HepG2 (cell line): Measurements from ENCODE around the gene DSCAM. TPM values are rescaled to one million over a fixed set of nuclear protein-coding genes. Genes with fewer than 3 reads are reported as not detected.

ENCODE experiments used
- ATAC-seq: fragments of 200-7000 bp; cut with Tn5 transposase; 3 replicates; pipeline ENCODE4 v1.9.1; 2020; ENCODE audit warnings: mild to moderate bottlenecking, moderate library complexity
- BruUV-seq: library from RNA; stranded (reverse); fragments of 400-500 nt; replicated peaks from 2 replicates; lab custom pipeline; 2021; lab: Mats Ljungman, UMichigan
- CTCF ChIA-PET: fragments of 300-600 bp; formaldehyde crosslinking; extraction: SDS; loops from one replicate; lab custom pipeline; 2021; ENCODE audit warnings: low total read pairs, inconsistent platforms, low intra/inter-chr PET ratio; lab: Yijun Ruan, JAX
- POLR2A ChIA-PET: fragments of 350-600 bp; sonication (Branson Sonifier 250); formaldehyde crosslinking; loops from one replicate; lab custom pipeline; 2020; ENCODE audit warnings: antibody characterized with exemption, inconsistent platforms; lab: Yijun Ruan, JAX
- DNase-seq: peaks from one replicate; pipeline ENCODE4 v3.0.0-alpha.2; 2015; ENCODE audit warnings: low spot score
- FAIRE-seq: peaks from 3 replicates; lab custom pipeline; 2011; peaks lifted over from hg19 to GRCh38; lab: Jason Lieb, UNC
- H2AFZ ChIP-seq: one replicate; pipeline ENCODE4 v1.6.1; 2011; ENCODE audit warnings: low read length, inconsistent platforms
- H3K27ac ChIP-seq: fragments of 300-600 bp; 3 replicates; pipeline ENCODE4 v1.8.0; 2011; ENCODE audit warnings: mixed run types, mild to moderate bottlenecking, mixed read lengths, low read length, inconsistent platforms; ENCODE audit not compliant: insufficient read depth; ENCODE audit errors: extremely low read length
- H3K27me3 ChIP-seq, 2 experiments: fragments of 200-600 bp in 1 of 2; 2 replicates in 1 of 2; 3 replicates in 1 of 2; pipeline versions ENCODE4 v1.6.0 to v1.8.0; 2011; ENCODE audit warnings: low read length in 2 of 2, mild to moderate bottlenecking in 2 of 2, moderate library complexity in 2 of 2, inconsistent platforms in 1 of 2; ENCODE audit not compliant: insufficient read depth in 2 of 2, control insufficient read depth in 1 of 2
- H3K36me3 ChIP-seq, 2 experiments: fragments of 200-600 bp in 1 of 2; replicated peaks in 1 of 2; 2 replicates in 1 of 2; 3 replicates in 1 of 2; pipeline versions ENCODE4 v1.5.1 to v1.8.0; 2011; ENCODE audit warnings: low read length in 2 of 2, inconsistent platforms in 1 of 2; ENCODE audit not compliant: insufficient read depth in 2 of 2, control insufficient read depth in 1 of 2
- H3K4me1 ChIP-seq: 2 replicates; pipeline ENCODE4 v1.5.1; 2012; ENCODE audit warnings: low read length, inconsistent platforms; ENCODE audit not compliant: insufficient read depth
- H3K4me2 ChIP-seq: 2 replicates; pipeline ENCODE4 v1.6.0; 2011; ENCODE audit warnings: low read depth, low read length, inconsistent platforms
- H3K4me3 ChIP-seq, 3 experiments: fragments of 200-600 bp in 1 of 3; sonication (generic), shearing (Covaris generic) in 1 of 3; replicated peaks in 1 of 3; 2 replicates each; pipeline ENCODE4 v1.5.1; 2011 to 2016; ENCODE audit warnings: low read length in 3 of 3, inconsistent platforms in 2 of 3, low read depth in 2 of 3, mild to moderate bottlenecking in 2 of 3, control low read depth in 1 of 3, mixed read lengths in 1 of 3; ENCODE audit not compliant: insufficient read depth in 1 of 3
- H3K79me2 ChIP-seq: one replicate; pipeline ENCODE4 v1.6.1; 2011; ENCODE audit warnings: low read length, inconsistent platforms; ENCODE audit not compliant: insufficient read depth
- H3K9ac ChIP-seq: 2 replicates; pipeline ENCODE4 v1.6.0; 2011; ENCODE audit warnings: mild to moderate bottlenecking, low read depth, low read length, inconsistent platforms; ENCODE audit not compliant: insufficient read depth
- H3K9me3 ChIP-seq: 2 replicates; pipeline ENCODE4 v1.5.1; 2012; ENCODE audit warnings: mild to moderate bottlenecking, low read length
- H4K20me1 ChIP-seq: 2 replicates; pipeline ENCODE4 v1.6.0; 2011; ENCODE audit warnings: inconsistent platforms, mild to moderate bottlenecking, low read length, moderate library complexity; ENCODE audit not compliant: insufficient read depth
- EZH2 ChIP-seq: conservative IDR thresholded peaks from 2 replicates; pipeline ENCODE4 v1.6.1; 2012; ENCODE audit warnings: mild to moderate bottlenecking, low read depth, low read length, moderate library complexity
- HIVEP1 ChIP-seq: sonication (generic); formaldehyde crosslinking; IDR thresholded peaks from 2 replicates; pipeline ENCODE4 v1.4.0; 2020; ENCODE audit warnings: mild to moderate bottlenecking, missing genetic modification reagents
- KDM2A ChIP-seq: sonication (generic); formaldehyde crosslinking; IDR thresholded peaks from 2 replicates; pipeline ENCODE4 v1.4.0; 2020; ENCODE audit warnings: low read depth, missing genetic modification reagents, borderline replicate concordance
- SNAI1 ChIP-seq: sonication (generic); formaldehyde crosslinking; IDR thresholded peaks from 2 replicates; pipeline ENCODE4 v1.5.0; 2020; ENCODE audit warnings: mild to moderate bottlenecking, missing genetic modification reagents, borderline replicate concordance
- ZBTB38 ChIP-seq: sonication (generic); formaldehyde crosslinking; IDR thresholded peaks from 2 replicates; pipeline ENCODE4 v1.5.1; 2020; ENCODE audit warnings: mild to moderate bottlenecking, missing genetic modification reagents
- ZNF234 ChIP-seq: sonication (generic); formaldehyde crosslinking; conservative IDR thresholded peaks from 2 replicates; pipeline ENCODE4 v1.5.1; 2020; ENCODE audit warnings: mild to moderate bottlenecking, missing genetic modification reagents
- ZNF263 ChIP-seq: sonication (generic); formaldehyde crosslinking; IDR thresholded peaks from 2 replicates; pipeline ENCODE4 v1.4.0; 2020; ENCODE audit warnings: missing genetic modification reagents
- ZNF607 ChIP-seq: sonication (generic); formaldehyde crosslinking; IDR thresholded peaks from 2 replicates; pipeline ENCODE4 v1.5.1; 2020; ENCODE audit warnings: missing genetic modification reagents, mild to moderate bottlenecking, borderline replicate concordance
- ZNF672 ChIP-seq: sonication (generic); formaldehyde crosslinking; IDR thresholded peaks from 2 replicates; pipeline ENCODE4 v1.8.1; 2022; ENCODE audit warnings: missing genetic modification reagents
- ZNF879 ChIP-seq: sonication (generic); formaldehyde crosslinking; IDR thresholded peaks from 2 replicates; pipeline ENCODE4 v1.8.1; 2023; ENCODE audit warnings: missing genetic modification reagents
- WGBS: methylation state at CpG from one replicate; pipeline ENCODE4 v1.1.6; 2017; ENCODE audit warnings: low lambda C conversion rate; 5-methylcytosine and 5-hydroxymethylcytosine counted together
- in situ Hi-C: cut with HindIII; loops from 2 replicates; pipeline ENCODE4 v1.10.0; 2017; ENCODE audit warnings: low pct_unique_long_range_greater_than_20kb; ENCODE audit not compliant: extremely low pct_ligation_motif_present
- intact Hi-C: fragments of 100-400 bp; cut with micrococcal nuclease; formaldehyde crosslinking; loops from one replicate; pipeline ENCODE4 v1.10.0; 2022; ENCODE audit not compliant: unreplicated experiment
- polyA plus RNA-seq, 8 experiments: library from polyadenylated mRNA; depleted of rRNA in 3 of 8; stranded (reverse) in 7 of 8; unstranded in 1 of 8; fragments of >200 nt; fragmentation: Illumina TruSeq in 4 of 8; extraction: Trizol in 4 of 8; gene quantifications; 2 replicates each; pipeline versions ENCODE4 v1.2.1 to v1.2.3, GENCODE V29; 2011 to 2016; ENCODE audit warnings: low read depth in 4 of 8, missing spikeins in 1 of 8, mixed read lengths in 1 of 8; ENCODE audit not compliant: insufficient read depth in 1 of 8
- total RNA-seq, 5 experiments: library from RNA; depleted of rRNA; stranded (reverse); fragments of >200 nt; fragmentation: Illumina TruSeq; extraction: Trizol; gene quantifications; 2 replicates each; pipeline ENCODE4 v1.2.3, GENCODE V29; 2016; ENCODE audit warnings: low read depth in 1 of 5
- TF ChIP-seq, protein P1 (sequence below): sonication (generic); formaldehyde crosslinking; IDR thresholded peaks from 2 replicates; pipeline ENCODE4 v1.4.0; 2020; ENCODE audit warnings: mild to moderate bottlenecking, low read depth, missing genetic modification reagents
- TF ChIP-seq, protein P2 (sequence below): sonication (generic); formaldehyde crosslinking; IDR thresholded peaks from 2 replicates; pipeline ENCODE4 v1.4.0; 2020; ENCODE audit warnings: missing genetic modification reagents
- TF ChIP-seq, protein P3 (sequence below): sonication (generic); formaldehyde crosslinking; IDR thresholded peaks from 2 replicates; pipeline ENCODE4 v1.8.1; 2023; ENCODE audit warnings: mild to moderate bottlenecking, missing genetic modification reagents

Gene DSCAM
- total and polyA plus RNA-seq, 2 of the 13 experiments (the other 11 are each of a cell fraction or from before 2014, with no cell fraction given): not detected

- in situ Hi-C loops: no loop called here
Measured at GRCh38 chr21:40796464-40796863, 50.5 kb downstream of the DSCAM start.

More at GRCh38 chr21:40796464-40796863, 50.5 kb downstream of the DSCAM start:
- intact Hi-C loops: no loop called here
- Histone ChIP-seq H3K79me2 (no peaks in the 10 kb centered on the region), H4K20me1 (no peaks in the 10 kb centered on the region), H3K27ac (no peak overlapping the region), H2AFZ (no peak overlapping the region), H3K36me3 (no peaks in the 10 kb centered on the region), H3K4me2 (no peak overlapping the region), H3K4me1 (no peaks in the 10 kb centered on the region), H3K4me3 (no peak overlapping the region), H3K27me3 (no peaks in the 10 kb centered on the region), H3K9me3 (peaks cover 99% of the 10 kb centered on the region), H3K9ac (no peak overlapping the region)
- no peak for FAIRE-seq
- no peak for TF ChIP-seq ZNF607
- no peak for TF ChIP-seq ZNF234 (CRISPR knock-in tag)
- TF ChIP-seq, protein P1, sequence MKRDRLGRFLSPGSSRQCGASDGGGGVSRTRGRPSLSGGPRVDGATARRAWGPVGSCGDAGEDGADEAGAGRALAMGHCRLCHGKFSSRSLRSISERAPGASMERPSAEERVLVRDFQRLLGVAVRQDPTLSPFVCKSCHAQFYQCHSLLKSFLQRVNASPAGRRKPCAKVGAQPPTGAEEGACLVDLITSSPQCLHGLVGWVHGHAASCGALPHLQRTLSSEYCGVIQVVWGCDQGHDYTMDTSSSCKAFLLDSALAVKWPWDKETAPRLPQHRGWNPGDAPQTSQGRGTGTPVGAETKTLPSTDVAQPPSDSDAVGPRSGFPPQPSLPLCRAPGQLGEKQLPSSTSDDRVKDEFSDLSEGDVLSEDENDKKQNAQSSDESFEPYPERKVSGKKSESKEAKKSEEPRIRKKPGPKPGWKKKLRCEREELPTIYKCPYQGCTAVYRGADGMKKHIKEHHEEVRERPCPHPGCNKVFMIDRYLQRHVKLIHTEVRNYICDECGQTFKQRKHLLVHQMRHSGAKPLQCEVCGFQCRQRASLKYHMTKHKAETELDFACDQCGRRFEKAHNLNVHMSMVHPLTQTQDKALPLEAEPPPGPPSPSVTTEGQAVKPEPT (CRISPR knock-in tag): no peak
- no peak for TF ChIP-seq SNAI1 (CRISPR knock-in tag)
- no peak for TF ChIP-seq ZNF672 (CRISPR knock-in tag)
- no peak for TF ChIP-seq ZNF263
- no peak for TF ChIP-seq ZBTB38 (CRISPR knock-in tag)
- no peak for TF ChIP-seq EZH2
- TF ChIP-seq HIVEP1: no peak
- no peak for TF ChIP-seq KDM2A (CRISPR knock-in tag)
- TF ChIP-seq, protein P2, sequence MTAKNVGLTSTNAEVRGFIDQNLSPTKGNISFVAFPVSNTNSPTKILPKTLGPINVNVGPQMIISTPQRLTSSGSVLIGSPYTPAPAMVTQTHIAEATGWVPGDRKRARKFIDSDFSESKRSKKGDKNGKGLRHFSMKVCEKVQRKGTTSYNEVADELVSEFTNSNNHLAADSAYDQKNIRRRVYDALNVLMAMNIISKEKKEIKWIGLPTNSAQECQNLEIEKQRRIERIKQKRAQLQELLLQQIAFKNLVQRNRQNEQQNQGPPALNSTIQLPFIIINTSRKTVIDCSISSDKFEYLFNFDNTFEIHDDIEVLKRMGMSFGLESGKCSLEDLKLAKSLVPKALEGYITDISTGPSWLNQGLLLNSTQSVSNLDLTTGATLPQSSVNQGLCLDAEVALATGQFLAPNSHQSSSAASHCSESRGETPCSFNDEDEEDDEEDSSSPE (CRISPR knock-in tag): no peak
- no peak for TF ChIP-seq ZNF879 (CRISPR knock-in tag)
- TF ChIP-seq, protein P3, sequence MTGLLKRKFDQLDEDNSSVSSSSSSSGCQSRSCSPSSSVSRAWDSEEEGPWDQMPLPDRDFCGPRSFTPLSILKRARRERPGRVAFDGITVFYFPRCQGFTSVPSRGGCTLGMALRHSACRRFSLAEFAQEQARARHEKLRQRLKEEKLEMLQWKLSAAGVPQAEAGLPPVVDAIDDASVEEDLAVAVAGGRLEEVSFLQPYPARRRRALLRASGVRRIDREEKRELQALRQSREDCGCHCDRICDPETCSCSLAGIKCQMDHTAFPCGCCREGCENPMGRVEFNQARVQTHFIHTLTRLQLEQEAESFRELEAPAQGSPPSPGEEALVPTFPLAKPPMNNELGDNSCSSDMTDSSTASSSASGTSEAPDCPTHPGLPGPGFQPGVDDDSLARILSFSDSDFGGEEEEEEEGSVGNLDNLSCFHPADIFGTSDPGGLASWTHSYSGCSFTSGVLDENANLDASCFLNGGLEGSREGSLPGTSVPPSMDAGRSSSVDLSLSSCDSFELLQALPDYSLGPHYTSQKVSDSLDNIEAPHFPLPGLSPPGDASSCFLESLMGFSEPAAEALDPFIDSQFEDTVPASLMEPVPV (CRISPR knock-in tag): no peak
- ChIA-PET CTCF (no interaction called here), POLR2A (no interaction called here)
- 0% methylated on average over 1 of the region's 1 CpG for WGBS
- no peak for ATAC-seq
- DNase-seq: no peak
- no TSS peak for BruUV-seq
